PC-9 (cell line): Measurements from ENCODE around the gene FAM168A. TPM values are rescaled to one million over a fixed set of nuclear protein-coding genes. Genes with fewer than 3 reads are reported as not detected.

Experiments used
- BruUV-seq: library from RNA; stranded (reverse); fragments of 400-500 nt; replicated peaks from 2 replicates; lab custom pipeline; 2021; lab: Mats Ljungman, UMichigan
- CTCF ChIA-PET: fragments of 300-600 bp; sonication (Branson Sonifier 250); formaldehyde crosslinking; loops from one replicate; lab custom pipeline; 2022; ENCODE audit warnings: antibody characterized with exemption; lab: Charles Lee
- POLR2A ChIA-PET: fragments of 300-600 bp; sonication (Branson Sonifier 250); formaldehyde crosslinking; loops from one replicate; lab custom pipeline; 2022; ENCODE audit warnings: antibody characterized with exemption; ENCODE audit not compliant: unreplicated experiment; lab: Charles Lee
- DNase-seq, 2 experiments: peaks; one replicate each; pipeline versions ENCODE4 v3.0.0 to v3.0.0-alpha.2; 2015 to 2022; ENCODE audit warnings: mixed read lengths in 1 of 2
- H2AFZ ChIP-seq: fragments of 200-600 bp; sonication (generic); 2 replicates; pipeline ENCODE4 v1.8.1; 2017; ENCODE audit warnings: antibody characterized with exemption
- H3F3A ChIP-seq: fragments of 200-600 bp; sonication (generic); 2 replicates; pipeline ENCODE4 v1.8.1; 2017; ENCODE audit warnings: antibody characterized with exemption, mild to moderate bottlenecking, low read depth; ENCODE audit not compliant: insufficient read depth
- H3K27ac ChIP-seq: fragments of 200-600 bp; sonication (generic); 2 replicates; pipeline ENCODE4 v1.6.1; 2016; ENCODE audit warnings: mixed run types
- H3K27me3 ChIP-seq: fragments of 200-600 bp; sonication (generic); 2 replicates; pipeline ENCODE4 v1.6.1; 2016; ENCODE audit warnings: low read depth, mixed run types; ENCODE audit not compliant: insufficient read depth
- H3K36me3 ChIP-seq: fragments of 200-600 bp; sonication (generic); 2 replicates; pipeline ENCODE4 v1.6.1; 2016; ENCODE audit warnings: low read depth, mixed run types
- H3K4me1 ChIP-seq: fragments of 200-600 bp; sonication (generic); replicated peaks from 2 replicates; pipeline ENCODE4 v1.6.1; 2016; ENCODE audit warnings: mixed run types; ENCODE audit not compliant: insufficient read depth
- H3K4me2 ChIP-seq: fragments of 200-600 bp; sonication (generic); 2 replicates; pipeline ENCODE4 v1.6.1; 2017; ENCODE audit warnings: mixed run types
- H3K4me3 ChIP-seq: fragments of 200-600 bp; sonication (generic); 2 replicates; pipeline ENCODE4 v1.6.1; 2016; ENCODE audit warnings: mixed run types
- H3K79me2 ChIP-seq: fragments of 200-600 bp; sonication (generic); 2 replicates; pipeline ENCODE4 v1.6.1; 2017; ENCODE audit warnings: low read depth, mixed run types
- H3K9me2 ChIP-seq: fragments of 200-600 bp; sonication (generic); 2 replicates; pipeline ENCODE4 v1.8.1; 2017; ENCODE audit warnings: mild to moderate bottlenecking; ENCODE audit not compliant: insufficient read depth
- H3K9me3 ChIP-seq: fragments of 200-600 bp; sonication (generic); 2 replicates; pipeline ENCODE4 v1.8.1; 2016; ENCODE audit warnings: low read depth; ENCODE audit not compliant: insufficient read depth
- H4K20me1 ChIP-seq: fragments of 200-600 bp; sonication (generic); 2 replicates; pipeline ENCODE4 v1.8.1; 2017; ENCODE audit not compliant: insufficient read depth
- EZH2 ChIP-seq: fragments of 200-600 bp; sonication (generic); IDR thresholded peaks from 2 replicates; pipeline ENCODE4 v1.8.0; 2017; ENCODE audit warnings: antibody characterized with exemption, low read depth
- intact Hi-C: fragments of 100-400 bp; cut with micrococcal nuclease; formaldehyde crosslinking; loops from one replicate; pipeline ENCODE4 v1.10.0; 2022; ENCODE audit not compliant: unreplicated experiment
- total RNA-seq: library from RNA; stranded (reverse); gene quantifications from 2 replicates; pipeline ENCODE4 v1.2.3, GENCODE V29; 2021
- TF ChIP-seq, protein P1 (sequence below): fragments of 200-600 bp; sonication (generic); conservative IDR thresholded peaks from 2 replicates; pipeline ENCODE4 v1.6.1; 2017; ENCODE audit warnings: mixed run types, antibody characterized with exemption, mild to moderate bottlenecking, moderate library complexity

FAM168A gene
- total RNA-seq, 1 experiment from 2014 or later, result 51.2 TPM

DNA sequence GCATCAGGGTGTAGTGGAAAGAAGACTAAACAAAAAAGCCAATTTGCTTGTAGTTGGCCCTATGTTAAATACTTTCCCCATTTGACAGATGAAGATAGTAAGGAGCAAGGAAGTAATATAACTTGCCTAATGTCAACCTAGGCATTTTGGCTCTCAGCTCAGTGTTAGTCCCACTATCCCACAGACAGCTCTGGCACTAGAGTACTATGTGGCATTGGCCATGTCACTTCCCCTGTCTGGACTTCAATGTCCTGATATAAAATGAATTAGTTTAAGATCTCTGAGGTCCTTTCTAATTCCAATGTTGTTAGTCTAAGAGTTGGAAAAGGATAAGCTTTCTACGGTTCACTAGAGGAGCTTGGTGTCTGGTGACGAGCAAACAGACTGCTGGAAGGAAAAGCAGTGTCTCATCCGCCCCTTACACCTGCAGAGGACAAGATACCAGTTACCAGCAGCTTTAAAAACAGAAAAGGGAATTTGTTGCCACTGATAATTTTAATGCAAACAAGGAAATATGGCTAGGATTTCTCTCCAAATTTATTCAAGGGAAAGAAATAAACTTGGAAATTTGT, 129.2 kb downstream of the FAM168A start:
- Histone ChIP-seq H3K27ac (no peak overlapping the region), H3K27me3 (no peaks in the 10 kb centered on the region), H3K9me3 (no peaks in the 10 kb centered on the region), H4K20me1 (no peaks in the 10 kb centered on the region), H3K4me2 (no peak overlapping the region), H3K4me3 (no peak overlapping the region), H3F3A (no peaks in the 10 kb centered on the region), H2AFZ (no peak overlapping the region), H3K4me1 (no peaks in the 10 kb centered on the region), H3K79me2 (no peaks in the 10 kb centered on the region), H3K36me3 (no peaks in the 10 kb centered on the region), H3K9me2 (no peaks in the 10 kb centered on the region)
- no TSS peak for BruUV-seq
- TF ChIP-seq, protein P1, sequence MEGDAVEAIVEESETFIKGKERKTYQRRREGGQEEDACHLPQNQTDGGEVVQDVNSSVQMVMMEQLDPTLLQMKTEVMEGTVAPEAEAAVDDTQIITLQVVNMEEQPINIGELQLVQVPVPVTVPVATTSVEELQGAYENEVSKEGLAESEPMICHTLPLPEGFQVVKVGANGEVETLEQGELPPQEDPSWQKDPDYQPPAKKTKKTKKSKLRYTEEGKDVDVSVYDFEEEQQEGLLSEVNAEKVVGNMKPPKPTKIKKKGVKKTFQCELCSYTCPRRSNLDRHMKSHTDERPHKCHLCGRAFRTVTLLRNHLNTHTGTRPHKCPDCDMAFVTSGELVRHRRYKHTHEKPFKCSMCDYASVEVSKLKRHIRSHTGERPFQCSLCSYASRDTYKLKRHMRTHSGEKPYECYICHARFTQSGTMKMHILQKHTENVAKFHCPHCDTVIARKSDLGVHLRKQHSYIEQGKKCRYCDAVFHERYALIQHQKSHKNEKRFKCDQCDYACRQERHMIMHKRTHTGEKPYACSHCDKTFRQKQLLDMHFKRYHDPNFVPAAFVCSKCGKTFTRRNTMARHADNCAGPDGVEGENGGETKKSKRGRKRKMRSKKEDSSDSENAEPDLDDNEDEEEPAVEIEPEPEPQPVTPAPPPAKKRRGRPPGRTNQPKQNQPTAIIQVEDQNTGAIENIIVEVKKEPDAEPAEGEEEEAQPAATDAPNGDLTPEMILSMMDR, result no peak
- TF ChIP-seq EZH2, result no peak
- intact Hi-C loops, result no loop called here
- ChIA-PET POLR2A (interaction anchor here (0.6 kb wide), 1 partner anchor 126 kb away, joined by 5 read pairs; no protein-coding TSS in a partner anchor), CTCF (interaction anchor here (0.5 to 0.6 kb wide), 2 partner anchors 118 to 1894 kb away, joined by 3 to 4 read pairs; no protein-coding TSS in a partner anchor)
- DNase-seq, result no peak

DNA sequence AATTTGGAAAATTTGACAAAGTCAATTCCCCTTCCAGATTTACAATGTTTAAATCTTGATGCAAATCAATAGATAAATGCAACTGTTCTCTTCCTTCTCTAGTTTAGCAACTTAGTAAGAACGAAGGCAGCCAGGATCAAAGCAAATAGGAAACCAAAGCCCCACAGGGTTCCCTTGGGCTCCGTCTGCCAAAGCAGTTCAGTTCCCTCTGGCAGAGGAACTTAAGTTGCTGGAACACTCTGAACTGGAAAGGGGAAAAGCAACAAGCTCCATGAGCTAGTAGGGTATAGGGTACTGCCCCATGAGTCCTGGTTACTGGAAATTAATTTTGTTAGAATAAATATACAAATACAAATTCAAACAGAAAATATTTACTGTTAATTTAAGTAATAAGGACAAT, 130.4 kb downstream of the FAM168A start:
- intact Hi-C loops, result no loop called here
- DNase-seq, result no peak
- Histone ChIP-seq H3K4me1 (no peaks in the 10 kb centered on the region), H3F3A (no peaks in the 10 kb centered on the region), H3K27me3 (no peaks in the 10 kb centered on the region), H3K79me2 (no peaks in the 10 kb centered on the region), H3K4me3 (no peak overlapping the region), H4K20me1 (no peaks in the 10 kb centered on the region), H2AFZ (no peak overlapping the region), H3K9me3 (no peaks in the 10 kb centered on the region), H3K36me3 (no peaks in the 10 kb centered on the region), H3K27ac (no peak overlapping the region), H3K4me2 (no peak overlapping the region), H3K9me2 (no peaks in the 10 kb centered on the region)
- ChIA-PET POLR2A (no interaction called here), CTCF (no interaction called here)
- BruUV-seq, result no TSS peak
- TF ChIP-seq EZH2, result no peak
- TF ChIP-seq, protein P1, result no peak

DNA sequence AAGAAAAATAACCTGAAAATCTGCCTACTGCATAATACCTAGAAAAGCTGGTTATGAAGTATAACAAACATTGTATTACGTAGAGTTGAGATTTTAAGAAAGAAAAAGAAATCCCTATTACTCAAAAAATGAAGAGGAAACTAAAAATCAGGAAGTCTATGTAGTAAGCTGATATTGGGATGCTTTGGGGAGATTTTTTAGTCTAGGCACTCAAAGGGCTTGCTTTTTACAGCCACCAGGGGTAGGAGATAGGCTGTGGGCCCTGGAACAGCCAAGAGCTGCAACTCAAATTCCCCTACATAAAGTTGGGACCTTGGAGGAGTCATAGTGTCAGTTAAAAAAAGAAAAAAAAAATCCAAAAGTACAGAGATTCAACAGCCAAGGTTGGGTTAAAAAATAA, 131.3 kb downstream of the FAM168A start:
- H3K4me1 ChIP-seq, result no peaks in the 10 kb centered on the region
- TF ChIP-seq EZH2, result no peak
- TF ChIP-seq, protein P1, result no peak
- H3K79me2 ChIP-seq, result no peaks in the 10 kb centered on the region
- no peak overlapping the region for H3K27ac ChIP-seq
- no peak overlapping the region for H3K4me2 ChIP-seq
- no peak overlapping the region for H3K4me3 ChIP-seq
- H2AFZ ChIP-seq, result no peak overlapping the region
- H3K27me3 ChIP-seq, result no peaks in the 10 kb centered on the region
- H3K9me2 ChIP-seq, result no peaks in the 10 kb centered on the region
- H3K9me3 ChIP-seq, result no peaks in the 10 kb centered on the region
- no peaks in the 10 kb centered on the region for H4K20me1 ChIP-seq
- no peak for DNase-seq
- POLR2A ChIA-PET, result no interaction called here
- H3F3A ChIP-seq, result no peaks in the 10 kb centered on the region
- CTCF ChIA-PET, result interaction anchor here (0.6 kb wide), 1 partner anchor 274 kb away, joined by 5 read pairs; no protein-coding TSS in a partner anchor
- no TSS peak for BruUV-seq
- no peaks in the 10 kb centered on the region for H3K36me3 ChIP-seq
- intact Hi-C loops, result no loop called here
